Left renal cortex interstitium (tissue), 4 donors: Measurements from ENCODE around the gene WDFY1. TPM values are rescaled to one million over a fixed set of nuclear protein-coding genes. Genes with fewer than 3 reads are reported as not detected.
A peak's percentile ranks its signal among the peaks of the same experiment; 100 is the strongest.
"Not testable (repeated sequence)": the region's sequence is repeated elsewhere in the genome, so short reads cannot be mapped to it uniquely, and the experiment has no call there.

Experiments
- DNase-seq, 4 donors: peaks; one replicate each; pipeline ENCODE4 v3.0.0-alpha.2; 2013; ENCODE audit warnings: low read depth in 4 of 4, low spot score in 2 of 4, missing footprints in 1 of 4
- polyA plus RNA-seq, 4 donors: library from polyadenylated mRNA; unstranded; fragments of 120-200 nt; gene quantifications; one replicate each; pipeline ENCODE4 v1.2.1, GENCODE V29; 2013; ENCODE audit not compliant: insufficient read length in 4 of 4

The WDFY1 gene
- polyA plus RNA-seq, 4 donors, result 57.5 to 64.0 (median 59.6) TPM

DNA sequence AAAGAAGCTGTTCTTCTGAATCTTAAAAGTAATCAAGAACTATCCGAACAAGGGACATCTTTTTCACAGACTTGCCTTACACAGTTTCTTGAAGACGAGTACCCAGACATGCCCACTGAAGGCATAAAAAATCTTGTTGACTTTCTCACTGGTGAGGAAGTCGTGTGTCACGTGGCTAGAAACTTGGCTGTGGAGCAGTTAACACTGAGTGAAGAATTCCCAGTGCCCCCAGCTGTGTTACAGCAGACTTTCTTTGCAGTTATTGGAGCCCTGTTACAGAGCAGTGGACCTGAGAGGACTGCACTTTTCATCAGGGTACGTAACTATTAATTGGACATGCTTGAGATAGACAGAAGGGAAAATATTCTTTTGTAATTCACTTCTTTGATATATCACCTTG lies 14.6 kb upstream of the WDFY1 start:
- no peak for DNase-seq

DNA sequence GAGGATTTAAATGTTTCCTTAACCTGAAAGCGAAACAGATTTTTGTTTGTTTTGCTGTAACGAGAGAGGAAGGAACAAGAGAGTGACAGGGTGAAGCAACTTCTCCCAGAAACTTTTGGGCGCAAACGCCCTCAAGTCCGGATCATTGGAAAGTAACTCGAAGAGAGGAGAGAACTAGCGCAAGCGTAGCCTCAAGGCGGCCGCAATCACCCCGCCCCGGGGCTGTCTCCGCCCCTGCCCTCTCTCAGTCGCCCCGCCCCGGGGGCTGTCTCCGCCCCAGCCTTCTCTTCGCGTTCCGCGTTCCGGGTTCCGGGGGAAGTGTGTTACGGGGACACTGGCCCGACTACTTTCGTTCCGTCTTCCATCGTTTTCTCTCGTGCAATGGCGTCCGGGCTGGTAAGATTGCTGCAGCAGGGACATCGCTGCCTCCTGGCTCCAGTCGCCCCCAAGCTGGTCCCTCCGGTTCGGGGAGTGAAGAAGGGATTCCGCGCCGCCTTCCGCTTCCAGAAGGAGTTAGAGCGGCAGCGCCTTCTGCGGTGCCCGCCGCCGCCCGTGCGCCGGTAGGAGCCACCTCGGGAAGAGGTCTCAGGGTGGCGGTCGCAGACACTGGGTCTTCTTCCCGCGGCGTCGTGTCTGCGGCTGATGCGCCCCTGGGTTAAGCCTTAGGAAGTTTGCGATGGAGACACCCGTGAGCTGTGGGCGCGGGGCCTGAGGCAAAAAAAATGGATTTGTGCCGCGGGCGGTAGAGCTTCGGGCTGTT lies 12.1 kb upstream of the WDFY1 start, which contains the start of gene MRPL44:
MRPL44 (plus strand) TSS at position 372 of the 760 bp plus-strand sequence; CDS start at position 382, 10 bp downstream.
- DNase-seq, result peak; percentile 91 to 95 (median 93)

DNA sequence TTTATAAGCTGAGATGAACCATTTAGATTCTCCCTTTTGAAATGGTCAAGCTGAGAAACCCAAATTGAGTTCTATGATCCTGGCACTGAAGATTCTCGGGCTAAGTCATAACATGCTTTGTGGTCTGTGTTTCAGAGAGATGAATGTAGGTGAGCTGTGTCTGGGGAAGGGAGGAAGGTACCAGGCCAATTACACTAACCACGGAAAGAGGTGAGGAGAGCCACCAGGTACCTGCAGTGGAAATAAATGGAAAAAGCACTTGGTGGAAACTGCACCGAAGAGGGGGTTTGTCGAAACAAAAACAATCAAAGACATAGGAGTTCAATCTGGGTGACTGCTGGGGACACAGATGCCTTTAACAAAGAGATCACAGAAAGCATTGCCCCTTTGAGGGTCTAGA lies 11.2 kb upstream of the WDFY1 start:
- no peak for DNase-seq

DNA sequence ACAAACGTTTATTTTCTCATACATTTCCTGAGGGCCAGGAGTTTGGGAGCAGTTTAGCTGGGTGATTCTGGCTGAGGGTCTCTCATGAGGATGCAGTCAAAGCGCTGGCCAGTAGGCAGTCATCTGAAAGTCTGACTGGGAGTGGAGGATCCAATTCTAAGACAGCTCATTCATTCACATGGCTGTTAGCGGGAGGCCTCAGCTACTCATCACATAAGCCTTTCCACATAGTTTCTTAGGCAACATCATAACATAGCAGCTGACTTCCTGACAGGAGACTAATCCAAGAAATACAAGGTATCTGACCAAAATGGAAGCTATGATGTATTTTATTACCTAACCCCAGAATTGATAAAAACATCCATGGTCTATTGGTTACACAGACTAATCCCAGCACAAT lies 9.3 kb upstream of the WDFY1 start:
- DNase-seq, result no peak

DNA sequence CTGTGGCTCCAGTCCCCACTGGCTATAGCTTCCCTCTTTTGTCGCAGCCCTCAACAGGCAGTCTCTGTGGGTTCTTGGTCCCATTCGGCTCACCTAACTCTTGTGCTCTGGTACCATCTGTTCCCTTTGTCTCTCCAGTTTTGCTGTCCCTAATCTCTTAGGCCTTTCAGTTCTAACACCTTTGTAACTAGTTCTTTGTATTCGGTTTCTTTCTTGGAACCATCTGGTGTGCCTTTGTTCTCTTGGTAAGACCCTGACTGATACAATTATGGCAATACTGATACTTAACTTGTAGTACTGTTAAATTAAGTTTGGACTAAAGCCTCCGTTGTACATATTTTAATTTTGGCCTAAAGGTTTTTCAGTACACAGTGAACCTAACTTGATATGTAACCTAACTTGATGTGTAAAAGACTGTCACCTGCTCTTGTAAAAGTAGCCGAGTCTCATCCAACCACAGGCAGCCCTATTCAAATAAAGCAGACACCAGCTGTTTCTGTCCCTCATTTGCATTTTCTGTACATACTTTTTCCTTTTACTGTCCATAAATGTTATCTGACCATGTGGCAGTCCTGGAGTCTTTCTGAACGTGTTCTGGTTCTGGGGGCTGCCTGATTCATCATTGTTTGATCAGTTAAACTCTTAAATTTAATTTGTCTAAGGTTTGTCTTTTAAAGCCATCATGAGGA lies 7.3 kb upstream of the WDFY1 start:
- DNase-seq, result no peak

DNA sequence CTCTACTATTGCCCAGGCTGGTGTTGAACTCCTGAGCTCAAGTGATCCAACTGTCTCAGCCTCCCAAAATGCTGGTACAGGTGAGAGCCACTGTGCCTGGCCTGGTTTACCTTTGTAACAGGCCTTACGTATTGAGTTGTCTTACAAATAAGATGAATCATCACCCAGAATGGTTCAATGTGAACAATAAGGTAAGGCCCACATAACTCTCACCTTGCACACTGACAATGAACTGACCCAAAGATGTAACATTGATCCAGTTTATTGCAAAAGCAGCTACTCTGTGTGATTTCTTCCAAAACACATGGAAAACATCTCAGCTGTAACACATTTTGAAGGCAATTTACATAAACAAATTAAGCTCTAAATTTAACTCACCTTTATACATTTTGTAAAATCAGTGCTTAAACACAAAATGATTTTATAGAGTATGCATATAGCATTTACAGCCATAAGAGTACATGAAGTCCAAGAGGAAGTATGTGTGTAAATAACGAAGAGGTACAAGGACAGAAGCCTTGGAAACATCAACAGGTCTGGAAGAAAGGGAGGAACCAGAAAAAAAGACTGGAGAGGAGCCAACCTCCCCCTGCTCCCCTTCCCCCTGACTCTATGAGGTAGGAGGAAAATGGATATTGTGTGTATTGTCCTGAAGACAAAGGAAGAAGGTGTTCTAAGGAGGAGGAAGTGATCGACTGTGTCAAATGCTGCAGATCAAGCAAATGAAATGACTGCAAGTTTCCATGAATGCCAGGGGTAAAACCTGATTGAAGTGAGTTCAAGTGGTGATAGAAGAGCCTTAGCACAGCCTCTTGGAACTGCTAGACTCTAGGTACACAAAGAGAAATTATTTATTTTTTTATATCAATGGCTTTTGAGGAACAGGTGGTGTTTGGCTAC lies 5.6 kb upstream of the WDFY1 start:
- DNase-seq, result no peak

DNA sequence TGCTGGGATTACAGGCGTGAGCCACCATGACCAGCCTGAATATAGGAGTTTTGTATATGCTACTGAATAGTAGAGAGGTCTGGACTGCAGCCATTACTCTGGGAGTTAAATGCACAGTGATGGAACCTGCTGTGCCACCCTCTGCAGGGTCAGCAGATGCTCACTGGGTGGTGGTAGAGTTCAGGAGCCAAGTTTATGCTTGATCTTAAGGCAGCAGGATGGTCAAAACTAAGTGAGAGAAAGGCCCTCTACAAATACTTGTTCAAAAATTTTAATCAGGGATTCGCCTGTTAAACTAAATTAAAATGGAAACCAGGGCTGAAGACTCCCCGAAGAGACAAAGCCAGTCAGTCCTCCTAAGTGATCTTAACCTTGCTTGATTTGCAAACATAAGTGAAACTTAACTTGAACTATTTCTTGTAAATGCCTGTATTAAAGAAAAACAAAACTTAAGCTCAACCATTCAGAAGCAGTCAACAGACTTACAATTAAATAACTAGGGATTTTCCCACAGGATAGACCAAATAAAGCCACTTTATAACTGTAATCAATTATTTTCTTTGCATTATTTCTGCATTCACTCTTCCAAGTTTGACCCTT lies 4.2 kb upstream of the WDFY1 start:
- DNase-seq, result no peak

DNA sequence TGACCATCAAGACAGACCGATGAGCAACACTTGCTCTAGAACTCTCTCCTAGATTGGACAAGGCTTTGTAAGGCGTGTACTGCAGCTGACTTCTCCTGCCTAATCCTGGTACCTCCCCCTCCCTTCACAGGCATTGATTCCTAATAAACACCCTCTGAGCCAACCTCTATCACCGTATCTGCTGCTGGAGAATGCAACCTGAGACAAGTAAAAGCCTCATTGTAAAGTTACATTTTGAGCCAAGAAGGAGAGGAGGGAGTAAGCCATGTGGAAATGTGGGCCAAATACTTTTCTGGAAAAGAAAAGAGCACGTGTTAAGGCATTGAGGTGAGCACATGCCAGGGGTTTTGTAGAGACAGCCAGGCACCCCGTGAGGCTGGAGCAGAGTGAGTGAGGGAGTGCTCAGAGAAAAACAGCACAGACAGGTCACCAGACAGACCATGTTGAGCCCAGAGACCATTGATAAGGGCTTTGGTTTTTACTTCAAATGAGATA lies 2.6 kb upstream of the WDFY1 start:
- DNase-seq, result no peak

DNA sequence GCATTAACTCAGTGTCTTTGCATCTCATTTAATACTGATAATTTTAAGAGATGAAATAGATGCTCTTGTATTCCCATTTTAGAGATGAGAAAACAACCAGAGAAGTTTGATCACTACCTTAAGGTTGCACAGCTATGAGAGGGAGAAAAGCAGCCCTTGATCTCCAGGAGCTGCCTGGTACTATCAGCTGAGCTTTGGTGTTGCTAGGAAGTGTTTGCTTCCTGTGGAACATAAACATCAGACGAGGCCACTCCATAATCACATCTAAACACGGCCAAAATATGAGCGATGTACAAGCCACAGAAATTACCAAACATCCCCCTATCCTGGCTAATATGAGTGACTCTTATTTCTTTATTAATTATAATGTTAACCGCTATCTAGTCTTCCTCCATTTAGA lies 620 bp upstream of the WDFY1 start:
- DNase-seq, result no peak

DNA sequence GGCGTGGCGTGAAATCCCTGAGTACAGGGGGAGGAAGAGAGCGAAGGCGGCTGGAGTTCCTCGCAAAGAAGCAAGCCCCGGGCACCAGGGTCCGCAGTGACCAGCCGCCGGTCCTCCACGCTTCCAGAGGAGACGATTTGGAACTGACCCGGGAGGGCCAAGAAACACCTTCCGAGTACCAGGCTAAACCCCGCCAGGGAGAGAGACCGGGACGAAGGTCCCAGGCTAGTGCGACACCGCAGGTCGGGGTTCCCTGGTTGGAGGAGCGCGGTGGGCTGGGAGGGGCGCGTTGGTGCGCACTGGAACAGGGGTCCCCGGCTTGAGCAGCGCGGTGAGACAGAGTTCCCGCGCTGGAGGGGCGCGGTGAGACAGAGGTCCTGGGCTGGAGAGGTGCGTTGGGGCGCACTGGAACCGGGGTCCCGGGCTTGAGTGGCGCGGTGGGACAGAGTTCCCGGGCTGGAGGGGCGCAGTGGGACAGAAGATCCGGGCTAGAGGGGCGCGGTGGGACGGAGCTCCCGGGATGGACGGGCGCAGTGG lies 901 bp downstream of the WDFY1 start:
- DNase-seq, result peak in 1 of 4 donors; percentile 15

DNA sequence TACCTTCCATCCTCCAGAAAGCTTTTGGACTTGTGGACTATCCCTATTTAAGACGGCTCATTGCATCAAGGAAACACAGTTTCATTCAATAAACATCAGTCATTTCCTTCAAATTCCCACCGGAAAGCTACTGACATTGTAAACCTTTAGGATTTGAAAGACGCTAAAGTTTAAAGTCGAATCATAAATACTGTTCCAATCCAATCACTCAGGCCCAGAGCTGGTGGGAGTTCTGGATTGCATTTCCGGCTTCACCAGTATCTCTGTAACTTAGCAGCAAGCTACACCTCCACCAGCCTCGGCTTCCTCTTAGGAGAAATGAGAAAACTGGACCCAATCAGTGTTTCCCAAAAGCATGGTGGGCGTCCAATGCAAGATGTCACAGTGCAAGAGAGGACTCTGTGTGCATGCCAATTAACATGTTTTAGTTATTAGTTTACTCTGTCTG lies 1.6 kb downstream of the WDFY1 start:
- DNase-seq, result peak in 1 of 4 donors; percentile 12

DNA sequence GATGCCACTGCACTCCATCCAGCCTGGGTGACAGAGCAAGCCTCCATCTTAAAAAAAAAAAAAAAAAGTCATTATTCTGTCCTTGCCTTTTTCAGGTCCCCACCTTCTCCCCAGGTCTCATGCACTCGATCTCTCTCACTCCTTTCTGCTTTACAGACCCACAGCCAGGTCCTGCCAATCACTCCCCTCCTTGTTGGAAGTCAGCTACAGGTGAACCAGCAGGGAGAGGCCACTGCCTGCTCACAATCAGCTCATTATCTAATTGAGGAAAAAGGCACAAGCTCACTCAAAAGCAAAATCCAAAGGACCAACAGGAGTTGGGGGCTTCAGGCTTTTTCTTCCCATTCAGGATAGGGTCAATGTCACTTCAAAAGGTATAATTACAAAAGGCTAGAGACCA lies 2.0 kb downstream of the WDFY1 start:
- DNase-seq, result no peak

DNA sequence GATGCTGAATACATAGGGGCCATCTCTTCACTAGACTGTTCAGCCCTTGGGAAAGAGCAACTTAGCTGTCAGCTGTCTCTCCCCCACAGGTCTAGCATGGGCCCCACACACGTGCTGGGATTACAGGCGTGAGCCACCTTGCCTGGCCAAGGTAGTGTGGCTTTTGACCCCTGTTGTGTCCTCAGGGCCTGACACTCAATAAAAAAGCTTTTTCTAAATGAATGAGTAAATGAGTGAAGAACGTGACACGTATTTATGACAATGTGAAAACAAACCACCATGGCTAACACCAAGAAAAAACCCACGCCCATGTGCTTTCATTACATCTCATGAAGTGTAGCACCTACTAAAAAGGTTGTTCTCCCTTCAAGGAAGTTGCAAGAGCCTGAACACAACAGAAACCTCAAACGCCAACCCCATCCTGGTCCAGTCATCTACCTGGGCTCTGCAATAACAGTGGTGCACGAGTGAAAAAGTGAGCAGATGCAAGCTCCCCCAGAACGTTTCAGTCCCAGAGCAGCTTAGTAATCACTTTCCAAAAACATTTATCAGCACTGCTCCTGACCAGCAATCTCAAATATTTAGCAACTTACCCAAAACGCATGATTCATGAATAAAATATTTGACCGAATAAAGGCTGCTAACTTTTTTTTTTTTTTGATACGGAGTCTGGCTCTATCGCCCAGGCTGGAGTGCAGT lies 3.4 kb downstream of the WDFY1 start:
- no peak for DNase-seq

DNA sequence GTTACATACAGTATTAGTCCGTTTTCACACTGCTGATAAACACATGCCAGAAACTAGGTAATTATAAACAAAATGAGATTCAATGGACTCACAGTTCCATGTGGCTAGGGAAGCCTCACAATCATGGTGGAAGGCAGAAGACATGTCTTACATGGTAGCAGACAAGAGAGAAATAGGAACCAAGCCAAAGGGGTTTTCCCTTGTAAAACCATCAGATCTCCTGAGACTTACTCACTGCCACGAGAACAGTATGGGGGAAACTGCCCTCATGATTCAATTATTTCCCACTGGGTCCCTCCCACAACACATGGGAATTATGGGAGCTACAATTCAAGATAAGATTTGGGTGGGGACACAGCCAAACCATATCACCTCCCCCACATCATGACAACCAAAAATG lies 5.7 kb downstream of the WDFY1 start:
- DNase-seq, result not testable (repeated sequence)

DNA sequence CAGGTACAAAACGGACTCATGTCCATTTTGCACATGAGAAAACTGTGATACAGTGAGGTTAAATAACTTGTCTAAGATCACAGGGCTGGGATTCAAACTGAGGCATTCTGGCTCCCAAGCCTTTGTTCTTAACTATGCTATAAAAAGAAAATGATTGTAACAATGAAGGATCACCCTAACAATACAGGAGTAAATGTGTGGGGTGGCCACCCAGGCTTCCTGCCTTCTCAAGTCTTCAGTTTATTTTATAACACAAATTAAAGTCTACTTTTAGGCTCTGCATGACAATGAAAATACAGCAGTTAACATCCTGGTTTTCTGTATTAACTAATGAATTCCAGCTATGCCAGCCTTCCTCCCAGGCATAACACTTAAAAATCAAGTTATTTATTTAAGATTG lies 7.6 kb downstream of the WDFY1 start:
- DNase-seq, result no peak

DNA sequence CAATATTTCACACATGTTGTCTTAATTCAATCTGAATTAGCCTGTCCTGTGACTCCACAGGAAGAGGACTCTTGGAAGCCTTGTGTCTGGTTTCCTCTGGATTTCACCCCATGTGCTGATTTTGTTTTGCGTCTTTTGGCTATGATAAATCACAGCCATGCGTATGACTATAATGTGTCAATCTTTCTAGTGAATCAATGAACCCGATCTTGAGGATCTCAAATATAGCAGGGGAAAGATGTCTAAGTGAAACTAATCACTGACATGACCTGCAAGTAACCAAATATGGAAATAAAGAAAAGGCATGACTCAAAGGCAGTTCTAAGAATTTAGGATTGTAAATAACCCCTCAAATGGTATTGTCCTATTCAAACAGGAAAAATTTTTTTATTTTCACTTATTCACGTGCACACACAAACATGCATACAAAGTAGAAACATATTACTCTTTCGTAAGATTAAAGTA lies 8.2 kb downstream of the WDFY1 start:
- DNase-seq, result no peak

DNA sequence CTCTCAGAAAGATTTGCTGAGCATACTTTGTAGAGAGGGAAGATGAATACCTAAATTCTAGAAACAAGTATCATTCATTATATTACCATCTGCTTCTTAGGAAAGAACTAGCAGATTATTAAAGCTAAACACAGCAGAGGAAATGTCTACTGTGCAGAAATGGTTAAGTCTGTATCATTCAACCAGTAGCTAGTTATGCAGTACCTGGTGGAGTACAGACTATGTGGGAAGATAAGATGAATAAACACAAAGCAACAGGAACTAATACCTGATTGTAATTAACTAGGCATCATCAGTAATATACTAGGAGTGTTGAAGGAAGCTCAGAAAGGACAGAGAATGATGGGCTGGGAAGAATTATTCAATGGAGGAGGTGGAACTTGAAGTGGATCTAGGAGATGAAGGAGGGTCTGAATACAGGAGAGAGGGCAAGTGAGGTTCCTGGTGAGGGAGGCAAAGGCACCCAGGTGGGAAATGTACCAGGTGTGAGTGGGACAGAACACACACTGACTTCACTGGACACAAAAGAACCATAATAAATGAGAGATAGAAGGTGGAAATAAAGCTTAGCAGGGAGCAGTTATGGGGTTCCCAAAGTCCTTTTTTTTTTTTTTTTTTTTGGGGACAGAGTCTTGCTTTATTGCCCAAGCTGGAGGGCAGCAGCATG lies 9.5 kb downstream of the WDFY1 start:
- DNase-seq, result no peak

DNA sequence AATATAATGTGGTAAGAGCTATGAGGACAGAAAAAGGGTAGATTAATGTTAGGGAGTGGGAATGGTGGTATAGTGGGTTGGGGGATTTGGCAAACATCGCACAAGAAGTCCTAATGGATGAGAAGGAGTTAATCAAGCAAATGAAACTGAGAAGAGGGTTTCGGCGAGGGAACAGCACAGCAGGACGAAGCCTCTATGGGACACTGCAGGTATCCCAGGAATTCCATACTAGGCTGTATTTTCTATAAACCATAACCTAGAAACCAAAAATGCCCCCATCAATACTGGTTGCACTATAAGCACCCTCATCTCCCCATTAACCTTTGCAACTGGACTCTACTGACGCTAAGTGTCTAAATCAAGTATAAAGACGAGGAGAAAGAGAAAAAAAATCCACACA lies 10.3 kb downstream of the WDFY1 start:
- DNase-seq, result no peak
